ENCODE measurements around the gene DRC1. TPM values are rescaled to one million over a fixed set of nuclear protein-coding genes. Genes with fewer than 3 reads are reported as not detected.

The DRC1 gene
- total RNA-seq, 1 experiment from 2014 or later: not detected

DNA sequence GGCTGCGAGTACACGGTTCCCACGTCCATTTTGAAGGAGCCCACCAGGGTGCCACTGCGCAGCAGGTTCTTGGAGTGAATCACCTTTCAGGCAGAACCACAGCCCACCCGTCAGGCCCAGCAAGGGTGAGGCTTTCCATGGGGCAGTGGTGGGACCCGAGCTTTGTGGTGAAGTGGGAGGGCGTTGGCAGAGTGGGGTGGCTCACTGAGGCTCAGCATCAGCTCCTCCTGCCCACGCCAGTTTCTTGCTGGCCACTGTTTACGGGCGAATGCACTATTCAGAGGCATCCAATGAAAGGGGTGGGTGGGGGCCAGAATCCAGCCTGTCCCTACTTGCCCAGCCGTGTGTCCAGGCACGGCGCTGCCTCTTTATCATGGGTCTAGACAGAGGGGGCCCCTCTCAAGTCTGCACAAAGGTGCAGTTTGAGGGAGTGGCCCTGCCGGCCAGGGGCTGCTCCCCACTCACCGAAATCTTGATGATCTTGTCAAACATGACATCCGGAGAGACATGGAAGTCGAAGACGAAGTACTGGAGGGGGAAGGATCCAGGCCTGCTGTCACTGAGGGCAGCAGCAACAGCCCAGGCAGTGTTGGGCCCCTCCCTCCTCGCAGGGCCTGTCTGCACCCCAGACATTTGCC, 87.6 kb downstream of the DRC1 start:
- ChIA-PET CTCF (no interaction called here), RAD21 (ENCODE audit: low non-redundant PET in 1 of 2, low total read pairs in 2 of 2, uncharacterized antibody in 2 of 2, unreplicated experiment in 2 of 2) (no interaction called here), POLR2A (no interaction called here)
- H2AFZ ChIP-seq (ENCODE audit: low read depth, low read length, poor library complexity, severe bottlenecking): no peak overlapping the region
- H3K27ac ChIP-seq (ENCODE audit: low read depth, low read length): no peak overlapping the region
- H4K20me1 ChIP-seq (ENCODE audit: insufficient read depth): no peaks in the 10 kb centered on the region
- intact Hi-C loops (cut with micrococcal nuclease): no loop called here
- H3K36me3 ChIP-seq (ENCODE audit: control insufficient read depth in 1 of 2, insufficient read depth in 2 of 2, low read length in 2 of 2): no peaks in the 10 kb centered on the region
- no peak overlapping the region for H3K4me3 ChIP-seq (replicated peaks in 1 of 2; ENCODE audit: low read depth in 1 of 2, low read length in 2 of 2)
- no peak for TF ChIP-seq CBX3 (IDR thresholded peaks at IDR 0.05; ENCODE audit: low read depth)
- no peak for TF ChIP-seq CTCF (IDR thresholded peaks at IDR 0.05 in 2 of 3, conservative IDR thresholded peaks at IDR 0.05 in 1 of 3; ENCODE audit: borderline replicate concordance in 1 of 3, insufficient read depth in 1 of 3, low read depth in 2 of 3, low read length in 2 of 3)
- no peak for TF ChIP-seq RAD21 (IDR thresholded peaks at IDR 0.05; ENCODE audit: low read depth)
- no peak for TF ChIP-seq TCF7L2 (IDR thresholded peaks at IDR 0.05; ENCODE audit: borderline replicate concordance, extremely low read depth, insufficient read depth, insufficient read length)
- no peak for TF ChIP-seq ZNF274 (IDR thresholded peaks at IDR 0.05; ENCODE audit: low read depth, low read length)
- TF ChIP-seq YY1 (IDR thresholded peaks at IDR 0.05; ENCODE audit: extremely low read depth, insufficient replicate concordance, low read depth, low read length): no peak
- TF ChIP-seq SP1 (IDR thresholded peaks at IDR 0.05; ENCODE audit: low read depth): no peak
- TF ChIP-seq, protein P1, sequence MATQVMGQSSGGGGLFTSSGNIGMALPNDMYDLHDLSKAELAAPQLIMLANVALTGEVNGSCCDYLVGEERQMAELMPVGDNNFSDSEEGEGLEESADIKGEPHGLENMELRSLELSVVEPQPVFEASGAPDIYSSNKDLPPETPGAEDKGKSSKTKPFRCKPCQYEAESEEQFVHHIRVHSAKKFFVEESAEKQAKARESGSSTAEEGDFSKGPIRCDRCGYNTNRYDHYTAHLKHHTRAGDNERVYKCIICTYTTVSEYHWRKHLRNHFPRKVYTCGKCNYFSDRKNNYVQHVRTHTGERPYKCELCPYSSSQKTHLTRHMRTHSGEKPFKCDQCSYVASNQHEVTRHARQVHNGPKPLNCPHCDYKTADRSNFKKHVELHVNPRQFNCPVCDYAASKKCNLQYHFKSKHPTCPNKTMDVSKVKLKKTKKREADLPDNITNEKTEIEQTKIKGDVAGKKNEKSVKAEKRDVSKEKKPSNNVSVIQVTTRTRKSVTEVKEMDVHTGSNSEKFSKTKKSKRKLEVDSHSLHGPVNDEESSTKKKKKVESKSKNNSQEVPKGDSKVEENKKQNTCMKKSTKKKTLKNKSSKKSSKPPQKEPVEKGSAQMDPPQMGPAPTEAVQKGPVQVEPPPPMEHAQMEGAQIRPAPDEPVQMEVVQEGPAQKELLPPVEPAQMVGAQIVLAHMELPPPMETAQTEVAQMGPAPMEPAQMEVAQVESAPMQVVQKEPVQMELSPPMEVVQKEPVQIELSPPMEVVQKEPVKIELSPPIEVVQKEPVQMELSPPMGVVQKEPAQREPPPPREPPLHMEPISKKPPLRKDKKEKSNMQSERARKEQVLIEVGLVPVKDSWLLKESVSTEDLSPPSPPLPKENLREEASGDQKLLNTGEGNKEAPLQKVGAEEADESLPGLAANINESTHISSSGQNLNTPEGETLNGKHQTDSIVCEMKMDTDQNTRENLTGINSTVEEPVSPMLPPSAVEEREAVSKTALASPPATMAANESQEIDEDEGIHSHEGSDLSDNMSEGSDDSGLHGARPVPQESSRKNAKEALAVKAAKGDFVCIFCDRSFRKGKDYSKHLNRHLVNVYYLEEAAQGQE (IDR thresholded peaks at IDR 0.05; ENCODE audit: low read depth): no peak
- TF ChIP-seq ELF1 (IDR thresholded peaks at IDR 0.05; ENCODE audit: borderline replicate concordance, low read depth): no peak
- TF ChIP-seq MAX (IDR thresholded peaks at IDR 0.05): no peak
- no peak for TF ChIP-seq SRF (IDR thresholded peaks at IDR 0.05; ENCODE audit: low read depth)
- no peak for TF ChIP-seq ZFX (IDR thresholded peaks at IDR 0.05)
- H3K27me3 ChIP-seq (ENCODE audit: insufficient read depth, low read length): no peaks in the 10 kb centered on the region
- no peak overlapping the region for H3K9ac ChIP-seq (ENCODE audit: low read length)
- H3K9me3 ChIP-seq (ENCODE audit: control insufficient read depth in 1 of 2, insufficient read depth in 1 of 2, low read depth in 1 of 2, low read length in 2 of 2): no peaks in the 10 kb centered on the region
- no peaks in the 10 kb centered on the region for H3K4me1 ChIP-seq (ENCODE audit: control insufficient read depth in 1 of 2, insufficient read depth in 2 of 2, low read length in 2 of 2)
- no peaks in the 10 kb centered on the region for H3K79me2 ChIP-seq (ENCODE audit: insufficient read depth, low read length)
- H3K4me2 ChIP-seq (ENCODE audit: low read length): no peak overlapping the region
- BruUV-seq (replicated peaks): no TSS peak
- ATAC-seq (no peak), DNase-seq (ENCODE audit: low read depth, low spot score) (no peak)
- no peaks in the 10 kb centered on the region for H3K9me2 ChIP-seq (ENCODE audit: insufficient read depth)
